BLaER1 treated with 17β-estradiol and CSF1 and Interleukin-3, amounts not matched to agents 10 nM and 100 nM (cell line): ENCODE data around the gene TMEM209.
"Not testable (repeated sequence)": the region's sequence is repeated elsewhere in the genome, so short reads cannot be mapped to it uniquely, and the experiment has no call there.

ENCODE experiments used
- H3K27ac ChIP-seq, 11 experiments: shearing (Covaris generic); formaldehyde crosslinking; 2 replicates each; pipeline ENCODE4 v1.8.1; 2022
- H3K27me3 ChIP-seq, 11 experiments: shearing (Covaris generic); formaldehyde crosslinking; 2 replicates each; pipeline ENCODE4 v1.8.1; 2022
- H3K36me3 ChIP-seq, 11 experiments: shearing (Covaris generic); formaldehyde crosslinking; 2 replicates each; pipeline ENCODE4 v1.8.1; 2022
- H3K4me1 ChIP-seq, 10 experiments: shearing (Covaris generic); formaldehyde crosslinking; 2 replicates each; pipeline ENCODE4 v1.8.1; 2022
- H3K4me2 ChIP-seq, 11 experiments: shearing (Covaris generic); formaldehyde crosslinking; 2 replicates each; pipeline ENCODE4 v1.8.1; 2022
- H3K4me3 ChIP-seq, 10 experiments: shearing (Covaris generic); formaldehyde crosslinking; 2 replicates each; pipeline ENCODE4 v1.8.1; 2022
- H3K9ac ChIP-seq, 11 experiments: shearing (Covaris generic); formaldehyde crosslinking; 2 replicates each; pipeline ENCODE4 v1.8.1; 2022
- H3K9me3 ChIP-seq, 11 experiments: shearing (Covaris generic); formaldehyde crosslinking; replicated peaks in 1 of 11; 2 replicates each; pipeline ENCODE4 v1.8.1; 2022
- H4K20me1 ChIP-seq, 11 experiments: shearing (Covaris generic); formaldehyde crosslinking; 2 replicates each; pipeline ENCODE4 v1.8.1; 2022
- Cebpa-rat ChIP-seq, 11 experiments: shearing (Covaris generic); IDR thresholded peaks; 2 replicates each; pipeline ENCODE4 v1.8.1; 2022

The TMEM209 gene

DNA sequence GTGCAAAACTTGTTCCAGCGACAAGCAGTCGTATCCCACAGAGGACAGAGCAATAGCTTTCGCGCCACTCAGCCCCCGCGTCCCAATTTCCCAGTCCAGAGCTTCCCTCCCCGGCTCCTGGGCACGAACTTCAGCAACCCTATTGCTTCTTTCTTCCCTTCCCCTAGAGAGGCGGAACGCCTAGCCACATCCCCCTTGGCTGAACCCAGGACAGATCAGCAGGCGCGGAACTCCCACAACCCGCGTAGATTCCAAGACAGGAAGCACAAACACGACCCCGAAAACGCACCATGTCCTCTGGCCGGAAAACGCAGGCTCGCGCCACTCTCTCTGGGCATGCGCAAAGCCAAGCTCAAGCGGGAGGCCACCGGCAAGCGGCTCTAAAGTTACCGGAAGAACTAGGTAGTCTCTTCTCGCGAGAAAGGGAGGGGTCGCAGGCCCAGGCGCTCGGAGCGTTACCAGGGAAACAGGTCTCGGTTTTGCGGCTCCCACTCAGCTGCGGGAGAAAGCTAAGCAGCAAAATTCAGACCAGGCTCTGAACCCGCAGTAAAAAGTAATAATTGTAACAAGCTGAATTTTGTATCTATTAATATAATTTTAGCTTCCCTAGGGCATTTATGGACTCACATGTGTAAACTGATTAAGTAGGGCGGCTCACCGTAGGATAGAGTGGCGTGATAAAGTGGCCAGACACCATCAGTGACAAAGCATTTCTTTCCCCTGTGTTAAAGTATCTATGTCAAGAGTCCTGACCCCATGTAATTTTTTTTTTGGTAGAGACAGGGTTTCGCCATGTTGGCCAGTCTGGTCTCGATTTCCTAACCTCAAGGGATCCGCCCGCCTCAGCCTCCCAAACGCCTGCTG, at the start of gene TMEM209:
TMEM209 (minus strand) TSS at position 323 of the 864 bp plus-strand sequence; CDS start at position 292, 31 bp downstream.
- Histone ChIP-seq H3K4me1 (peaks cover 8 to 19% (median 13%) of the 10 kb centered on the region in 10 experiments), H4K20me1 (no peaks in the 10 kb centered on the region), H3K9me3 (no peaks in the 10 kb centered on the region), H3K4me3 (peak within 1 kb of the TSS; percentile 70 to 84 (median 78)), H3K27ac (peak within 1 kb of the TSS; percentile 86 to 96 (median 93)), H3K4me2 (peak within 1 kb of the TSS; percentile 55 to 85 (median 80)), H3K36me3 (peaks cover 28 to 37% (median 33%) of the 10 kb centered on the region in 11 experiments), H3K27me3 (no peaks in the 10 kb centered on the region), H3K9ac (peak within 1 kb of the TSS; percentile 89 to 96 (median 92))
- TF ChIP-seq Cebpa-rat (IDR thresholded peaks at IDR 0.05) = no peak

- H3K4me2 ChIP-seq = no peak overlapping the region
- H3K27me3 ChIP-seq = no peaks in the 10 kb centered on the region
- H4K20me1 ChIP-seq = no peaks in the 10 kb centered on the region
- no peak for TF ChIP-seq Cebpa-rat (IDR thresholded peaks at IDR 0.05)
- H3K36me3 ChIP-seq = no peaks in the 10 kb centered on the region
- no peak overlapping the region for H3K9ac ChIP-seq
- H3K4me3 ChIP-seq = no peak overlapping the region
- no peaks in the 10 kb centered on the region for H3K4me1 ChIP-seq
- peaks cover 10 to 20% (median 18%) of the 10 kb centered on the region in 11 experiments; a peak in 16 of 22 replicates for H3K9me3 ChIP-seq
- no peak overlapping the region for H3K27ac ChIP-seq
Observed at GRCh38 chr7:130254555-130254954, 49.3 kb upstream of the TMEM209 start.

DNA sequence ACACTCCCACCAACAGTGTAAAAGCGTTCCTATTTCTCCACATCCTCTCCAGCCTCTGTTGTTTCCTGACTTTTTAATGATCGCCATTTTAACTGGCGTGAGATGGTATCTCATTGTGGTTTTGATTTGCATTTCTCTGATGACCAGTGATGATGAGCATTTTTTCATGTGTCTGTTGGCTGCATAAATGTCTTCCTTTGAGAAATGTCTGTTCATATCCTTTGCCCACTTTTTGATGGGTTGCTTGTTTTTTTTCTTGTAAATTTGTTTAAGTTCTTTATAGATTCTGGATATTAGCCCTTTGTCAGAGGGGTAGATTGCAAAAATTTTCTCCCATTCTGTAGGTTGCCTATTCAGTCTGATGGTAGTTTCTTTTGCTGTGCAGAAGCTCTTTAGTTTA, 44.4 kb upstream of the TMEM209 start:
- H3K9me3 ChIP-seq = peaks cover 15 to 29% (median 23%) of the 10 kb centered on the region in 11 experiments; a peak in 19 of 22 replicates
- not testable (repeated sequence) for H3K36me3 ChIP-seq, H3K4me3 ChIP-seq, H3K4me2 ChIP-seq, H3K27ac ChIP-seq, H3K9ac ChIP-seq, H4K20me1 ChIP-seq, H3K4me1 ChIP-seq, H3K27me3 ChIP-seq

GRCh38 chr7:130248842-130249241, 43.6 kb upstream of the TMEM209 start:
- not testable (repeated sequence) for H3K4me1 ChIP-seq, H4K20me1 ChIP-seq, H3K9ac ChIP-seq, H3K27ac ChIP-seq, H3K4me3 ChIP-seq, H3K36me3 ChIP-seq, H3K4me2 ChIP-seq, H3K27me3 ChIP-seq
- peaks cover 13 to 25% (median 19%) of the 10 kb centered on the region in 11 experiments; a peak in 18 of 22 replicates for H3K9me3 ChIP-seq

DNA sequence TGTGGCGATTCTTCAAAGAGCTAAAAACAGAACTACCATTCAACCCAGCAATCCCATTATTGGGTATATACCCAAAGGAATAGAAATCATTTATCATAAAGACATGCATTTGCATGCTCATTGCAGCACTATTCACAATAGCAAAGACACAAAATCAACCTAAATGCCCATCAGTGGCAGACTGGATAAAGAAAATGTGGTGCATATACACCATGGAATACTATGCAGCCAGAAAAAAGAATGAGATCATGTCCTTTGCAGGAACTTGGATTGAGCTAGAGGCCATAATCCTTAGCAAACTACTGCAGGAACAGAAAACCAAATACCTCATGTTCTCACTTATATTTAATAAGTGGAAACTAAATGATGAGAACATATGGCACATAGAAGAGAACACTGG, 41.3 kb upstream of the TMEM209 start:
- not testable (repeated sequence) for H3K4me1 ChIP-seq, H3K27ac ChIP-seq, H3K4me3 ChIP-seq, H3K4me2 ChIP-seq, H3K36me3 ChIP-seq, H4K20me1 ChIP-seq, H3K9ac ChIP-seq, H3K27me3 ChIP-seq
- peaks cover 5 to 15% (median 8%) of the 10 kb centered on the region in 11 experiments; a peak in 13 of 22 replicates for H3K9me3 ChIP-seq

- not testable (repeated sequence) for H3K4me1 ChIP-seq, H4K20me1 ChIP-seq, H3K36me3 ChIP-seq, H3K4me2 ChIP-seq, H3K4me3 ChIP-seq, H3K27ac ChIP-seq, H3K9ac ChIP-seq, H3K27me3 ChIP-seq
- peaks cover 5 to 15% (median 7%) of the 10 kb centered on the region in 11 experiments; a peak in 13 of 22 replicates for H3K9me3 ChIP-seq
Observed at GRCh38 chr7:130243486-130243885, 38.3 kb upstream of the TMEM209 start.

- H3K4me2 ChIP-seq = no peak overlapping the region
- no peaks in the 10 kb centered on the region for H4K20me1 ChIP-seq
- no peaks in the 10 kb centered on the region for H3K27me3 ChIP-seq
- no peaks in the 10 kb centered on the region for H3K4me1 ChIP-seq
- no peak overlapping the region for H3K4me3 ChIP-seq
- no peaks in the 10 kb centered on the region for H3K36me3 ChIP-seq
- no peak overlapping the region for H3K27ac ChIP-seq
- no peak for TF ChIP-seq Cebpa-rat (IDR thresholded peaks at IDR 0.05)
- peaks cover 5 to 15% (median 7%) of the 10 kb centered on the region in 11 experiments; a peak in 13 of 22 replicates for H3K9me3 ChIP-seq
- no peak overlapping the region for H3K9ac ChIP-seq
Observed at GRCh38 chr7:130242198-130243014, 37.2 kb upstream of the TMEM209 start.

DNA sequence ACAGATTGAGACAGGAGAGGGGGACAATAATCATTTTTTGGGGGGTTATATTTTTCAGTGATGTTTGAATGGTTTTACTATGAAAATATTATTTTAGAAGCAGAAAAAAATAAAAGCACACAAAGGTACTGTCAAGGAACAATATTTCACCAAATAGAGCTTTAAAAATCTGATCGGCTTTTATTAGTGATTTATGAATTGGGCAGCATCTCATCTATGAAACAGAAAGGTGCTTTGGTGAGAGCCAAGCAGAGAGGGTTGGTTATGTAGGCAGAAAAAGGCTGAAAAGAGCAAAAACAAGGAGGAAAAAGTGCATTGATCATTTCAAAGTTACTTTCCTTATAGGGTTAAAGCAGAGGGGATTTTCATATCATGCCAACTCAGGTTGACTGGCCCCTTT, 35.0 kb upstream of the TMEM209 start:
- Histone ChIP-seq H3K9me3 (no peaks in the 10 kb centered on the region), H4K20me1 (no peaks in the 10 kb centered on the region), H3K4me2 (no peak overlapping the region), H3K36me3 (no peaks in the 10 kb centered on the region), H3K27me3 (no peaks in the 10 kb centered on the region), H3K4me3 (no peak overlapping the region), H3K4me1 (no peaks in the 10 kb centered on the region), H3K9ac (no peak overlapping the region), H3K27ac (no peak overlapping the region)
- TF ChIP-seq Cebpa-rat (IDR thresholded peaks at IDR 0.05) = no peak

DNA sequence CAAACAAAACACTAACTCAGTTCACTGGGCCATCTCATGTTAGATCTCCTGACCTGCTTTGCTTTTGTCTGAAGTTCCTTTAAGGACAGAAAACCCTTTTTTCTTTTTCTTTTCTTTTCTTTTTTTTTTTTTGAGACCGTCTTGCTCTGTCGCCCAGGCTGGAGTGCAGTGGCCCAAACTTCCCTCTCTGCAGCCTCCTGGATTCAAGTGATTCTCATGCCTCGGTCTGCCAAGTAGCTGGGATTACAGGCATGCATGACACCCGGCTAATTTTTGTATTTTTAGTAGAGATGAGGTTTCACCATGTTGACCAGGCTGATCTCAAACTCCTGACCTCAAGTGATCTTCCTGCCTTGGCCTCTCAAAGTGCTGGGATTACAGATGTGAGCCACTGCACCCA, 31.2 kb upstream of the TMEM209 start:
- H3K27me3 ChIP-seq, H3K36me3 ChIP-seq, H3K4me2 ChIP-seq, H3K27ac ChIP-seq, H4K20me1 ChIP-seq, H3K4me3 ChIP-seq, H3K4me1 ChIP-seq, H3K9me3 ChIP-seq, H3K9ac ChIP-seq: not testable (repeated sequence)
